ENCODE results near the gene BIRC6. TPM values are rescaled to one million over a fixed set of nuclear protein-coding genes. Genes with fewer than 3 reads are reported as not detected.

The BIRC6 gene
- total and polyA plus RNA-seq, 2 donors (not counting 1 experiment from before 2014, with no cell fraction given) = 41.7 to 166 TPM

DNA sequence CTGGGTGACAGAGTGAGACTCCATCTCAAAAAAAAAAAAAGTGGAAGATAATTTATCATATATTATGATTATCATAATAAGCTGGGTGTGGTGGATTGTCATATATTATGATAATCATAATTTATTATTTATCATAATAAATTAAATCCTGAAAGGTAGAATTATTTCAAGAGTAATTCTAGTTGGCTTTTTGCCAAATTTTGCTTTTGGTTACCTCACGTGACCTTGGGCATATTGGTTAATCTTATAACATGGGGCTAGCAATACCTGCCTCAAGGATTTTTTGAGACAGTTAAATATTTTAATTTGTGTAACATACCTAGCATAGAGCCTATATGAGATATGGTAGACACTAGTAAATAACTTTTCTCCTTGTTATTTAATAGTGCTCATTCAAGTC is 159.7 kb downstream of the BIRC6 start:
- Histone ChIP-seq H3K9me3 (ENCODE audit: control extremely low read depth in 1 of 3, control insufficient read depth in 2 of 3, insufficient read depth in 1 of 3, low read length in 2 of 3) (no peaks in the 10 kb centered on the region), H3K4me1 (ENCODE audit: control insufficient read depth in 2 of 2, insufficient read depth in 2 of 2, low read length in 2 of 2) (no peaks in the 10 kb centered on the region), H3K4me3 (ENCODE audit: control extremely low read depth in 1 of 5, extremely low read depth in 1 of 5, insufficient read depth in 1 of 5, low read depth in 2 of 5, low read length in 4 of 5) (no peak overlapping the region), H3K79me2 (ENCODE audit: control insufficient read depth, insufficient read depth, low read length) (no peaks in the 10 kb centered on the region), H3K27me3 (replicated peaks in 1 of 4; ENCODE audit: control extremely low read depth in 1 of 4, control insufficient read depth in 3 of 4, insufficient read depth in 4 of 4, low read length in 3 of 4) (no peaks in the 10 kb centered on the region), H3K27ac (ENCODE audit: low read length in 2 of 2) (no peak overlapping the region), H3K9ac (ENCODE audit: low read length) (no peak overlapping the region), H4K20me1 (ENCODE audit: control insufficient read depth, insufficient read depth, low read length, poor library complexity, severe bottlenecking) (no peaks in the 10 kb centered on the region), H3K4me2 (replicated peaks; ENCODE audit: low read depth, low read length, poor library complexity, severe bottlenecking) (no peak overlapping the region), H2AFZ (ENCODE audit: insufficient read depth, low read depth, low read length, poor library complexity, severe bottlenecking) (no peak overlapping the region), H3K36me3 (replicated peaks in 1 of 2; ENCODE audit: control extremely low read depth in 1 of 2, control insufficient read depth in 1 of 2, extremely low read depth in 1 of 2, insufficient read depth in 2 of 2, low read length in 1 of 2) (peaks cover 23 to 79% of the 10 kb centered on the region in 2 experiments)
- CTCF ChIA-PET = no interaction called here
- TF ChIP-seq, protein P1, sequence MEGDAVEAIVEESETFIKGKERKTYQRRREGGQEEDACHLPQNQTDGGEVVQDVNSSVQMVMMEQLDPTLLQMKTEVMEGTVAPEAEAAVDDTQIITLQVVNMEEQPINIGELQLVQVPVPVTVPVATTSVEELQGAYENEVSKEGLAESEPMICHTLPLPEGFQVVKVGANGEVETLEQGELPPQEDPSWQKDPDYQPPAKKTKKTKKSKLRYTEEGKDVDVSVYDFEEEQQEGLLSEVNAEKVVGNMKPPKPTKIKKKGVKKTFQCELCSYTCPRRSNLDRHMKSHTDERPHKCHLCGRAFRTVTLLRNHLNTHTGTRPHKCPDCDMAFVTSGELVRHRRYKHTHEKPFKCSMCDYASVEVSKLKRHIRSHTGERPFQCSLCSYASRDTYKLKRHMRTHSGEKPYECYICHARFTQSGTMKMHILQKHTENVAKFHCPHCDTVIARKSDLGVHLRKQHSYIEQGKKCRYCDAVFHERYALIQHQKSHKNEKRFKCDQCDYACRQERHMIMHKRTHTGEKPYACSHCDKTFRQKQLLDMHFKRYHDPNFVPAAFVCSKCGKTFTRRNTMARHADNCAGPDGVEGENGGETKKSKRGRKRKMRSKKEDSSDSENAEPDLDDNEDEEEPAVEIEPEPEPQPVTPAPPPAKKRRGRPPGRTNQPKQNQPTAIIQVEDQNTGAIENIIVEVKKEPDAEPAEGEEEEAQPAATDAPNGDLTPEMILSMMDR (IDR thresholded peaks at IDR 0.05) = no peak
- no peak for TF ChIP-seq EZH2 (IDR thresholded peaks at IDR 0.05; ENCODE audit: borderline replicate concordance, insufficient read depth, low read depth, low read length, poor library complexity, severe bottlenecking)
- no peak overlapping the region for H3K4me3 Mint-ChIP-seq
- H3K9me3 Mint-ChIP-seq (ENCODE audit: insufficient read depth) = no peaks in the 10 kb centered on the region
- H3K27ac Mint-ChIP-seq = no peak overlapping the region
- H3K27me3 Mint-ChIP-seq = no peaks in the 10 kb centered on the region
- no CpG with 5 or more reads among the region's 1 CpG for WGBS (ENCODE audit: insufficient coverage)
- H3K4me1 Mint-ChIP-seq = no peaks in the 10 kb centered on the region
- intact Hi-C loops (cut with micrococcal nuclease) = no loop called here
- ATAC-seq (ENCODE audit: low read depth) (no peak), DNase-seq (no peak)
- POLR2A ChIA-PET = no interaction called here

DNA sequence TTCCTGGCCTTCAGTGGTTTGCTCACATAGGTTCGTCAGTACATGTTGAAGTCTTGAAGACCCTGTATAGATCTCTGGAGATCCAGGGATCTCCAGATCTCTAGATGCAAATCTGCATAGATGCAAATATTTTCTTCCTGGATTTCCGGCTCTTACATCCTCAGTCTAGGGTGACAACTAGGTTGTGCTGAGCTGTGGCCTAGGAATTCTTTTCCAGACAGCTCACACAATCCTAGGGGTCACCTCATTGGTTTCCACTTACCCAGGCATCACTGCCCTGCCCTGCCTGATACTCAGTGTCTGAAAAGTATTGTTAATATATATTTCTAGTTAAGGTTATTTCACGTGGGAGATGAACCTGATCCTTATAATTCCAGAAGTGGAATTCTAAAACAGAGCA is 165.9 kb downstream of the BIRC6 start:
- ATAC-seq (ENCODE audit: low read depth) (no peak), DNase-seq (no peak)
- H3K4me1 Mint-ChIP-seq = no peaks in the 10 kb centered on the region
- intact Hi-C loops (cut with micrococcal nuclease) = no loop called here
- no peak overlapping the region for H3K27ac ChIP-seq (ENCODE audit: low read length in 2 of 2)
- ChIA-PET POLR2A (no interaction called here), CTCF (no interaction called here)
- no peaks in the 10 kb centered on the region for H3K9me3 Mint-ChIP-seq (ENCODE audit: insufficient read depth)
- H3K27me3 Mint-ChIP-seq = no peaks in the 10 kb centered on the region
- peaks cover 13 to 79% of the 10 kb centered on the region in 2 experiments for H3K36me3 ChIP-seq (replicated peaks in 1 of 2; ENCODE audit: control extremely low read depth in 1 of 2, control insufficient read depth in 1 of 2, extremely low read depth in 1 of 2, insufficient read depth in 2 of 2, low read length in 1 of 2)
- no peaks in the 10 kb centered on the region for H4K20me1 ChIP-seq (ENCODE audit: control insufficient read depth, insufficient read depth, low read length, poor library complexity, severe bottlenecking)
- no peak overlapping the region for H3K4me2 ChIP-seq (replicated peaks; ENCODE audit: low read depth, low read length, poor library complexity, severe bottlenecking)
- H2AFZ ChIP-seq (ENCODE audit: insufficient read depth, low read depth, low read length, poor library complexity, severe bottlenecking) = no peak overlapping the region
- H3K4me3 Mint-ChIP-seq = no peak overlapping the region
- no peaks in the 10 kb centered on the region for H3K79me2 ChIP-seq (ENCODE audit: control insufficient read depth, insufficient read depth, low read length)
- H3K9me3 ChIP-seq (ENCODE audit: control extremely low read depth in 1 of 3, control insufficient read depth in 2 of 3, insufficient read depth in 1 of 3, low read length in 2 of 3) = no peaks in the 10 kb centered on the region
- H3K4me3 ChIP-seq (ENCODE audit: control extremely low read depth in 1 of 5, extremely low read depth in 1 of 5, insufficient read depth in 1 of 5, low read depth in 2 of 5, low read length in 4 of 5) = no peak overlapping the region
- no peaks in the 10 kb centered on the region for H3K4me1 ChIP-seq (ENCODE audit: control insufficient read depth in 2 of 2, insufficient read depth in 2 of 2, low read length in 2 of 2)
- H3K9ac ChIP-seq (ENCODE audit: low read length) = no peak overlapping the region
- WGBS (ENCODE audit: insufficient coverage) = 100% methylated on average over 1 of the region's 3 CpGs
- no peak overlapping the region for H3K27ac Mint-ChIP-seq
- no peak for TF ChIP-seq EZH2 (IDR thresholded peaks at IDR 0.05; ENCODE audit: borderline replicate concordance, insufficient read depth, low read depth, low read length, poor library complexity, severe bottlenecking)
- H3K27me3 ChIP-seq (replicated peaks in 1 of 4; ENCODE audit: control extremely low read depth in 1 of 4, control insufficient read depth in 3 of 4, insufficient read depth in 4 of 4, low read length in 3 of 4) = no peaks in the 10 kb centered on the region
